HepG2 (cell line): Measurements from ENCODE around the gene IKZF4. TPM values are rescaled to one million over a fixed set of nuclear protein-coding genes. Genes with fewer than 3 reads are reported as not detected.

ENCODE experiments used
- ATAC-seq: fragments of 200-7000 bp; cut with Tn5 transposase; 3 replicates; pipeline ENCODE4 v1.9.1; 2020; ENCODE audit warnings: mild to moderate bottlenecking, moderate library complexity
- BruUV-seq: library from RNA; stranded (reverse); fragments of 400-500 nt; replicated peaks from 2 replicates; lab custom pipeline; 2021; lab: Mats Ljungman, UMichigan
- CTCF ChIA-PET: fragments of 300-600 bp; formaldehyde crosslinking; extraction: SDS; loops from one replicate; lab custom pipeline; 2021; ENCODE audit warnings: low total read pairs, inconsistent platforms, low intra/inter-chr PET ratio; lab: Yijun Ruan, JAX
- POLR2A ChIA-PET: fragments of 350-600 bp; sonication (Branson Sonifier 250); formaldehyde crosslinking; loops from one replicate; lab custom pipeline; 2020; ENCODE audit warnings: antibody characterized with exemption, inconsistent platforms; lab: Yijun Ruan, JAX
- DNase-seq: peaks from one replicate; pipeline ENCODE4 v3.0.0-alpha.2; 2015; ENCODE audit warnings: low spot score
- FAIRE-seq: peaks from 3 replicates; lab custom pipeline; 2011; peaks lifted over from hg19 to GRCh38; lab: Jason Lieb, UNC
- H2AFZ ChIP-seq: one replicate; pipeline ENCODE4 v1.6.1; 2011; ENCODE audit warnings: low read length, inconsistent platforms
- H3K27ac ChIP-seq: fragments of 300-600 bp; 3 replicates; pipeline ENCODE4 v1.8.0; 2011; ENCODE audit warnings: mixed run types, mild to moderate bottlenecking, mixed read lengths, low read length, inconsistent platforms; ENCODE audit not compliant: insufficient read depth; ENCODE audit errors: extremely low read length
- H3K27me3 ChIP-seq, 2 experiments: fragments of 200-600 bp in 1 of 2; 2 replicates in 1 of 2; 3 replicates in 1 of 2; pipeline versions ENCODE4 v1.6.0 to v1.8.0; 2011; ENCODE audit warnings: low read length in 2 of 2, mild to moderate bottlenecking in 2 of 2, moderate library complexity in 2 of 2, inconsistent platforms in 1 of 2; ENCODE audit not compliant: insufficient read depth in 2 of 2, control insufficient read depth in 1 of 2
- H3K36me3 ChIP-seq, 2 experiments: fragments of 200-600 bp in 1 of 2; replicated peaks in 1 of 2; 2 replicates in 1 of 2; 3 replicates in 1 of 2; pipeline versions ENCODE4 v1.5.1 to v1.8.0; 2011; ENCODE audit warnings: low read length in 2 of 2, inconsistent platforms in 1 of 2; ENCODE audit not compliant: insufficient read depth in 2 of 2, control insufficient read depth in 1 of 2
- H3K4me1 ChIP-seq: 2 replicates; pipeline ENCODE4 v1.5.1; 2012; ENCODE audit warnings: low read length, inconsistent platforms; ENCODE audit not compliant: insufficient read depth
- H3K4me2 ChIP-seq: 2 replicates; pipeline ENCODE4 v1.6.0; 2011; ENCODE audit warnings: low read depth, low read length, inconsistent platforms
- H3K4me3 ChIP-seq, 3 experiments: fragments of 200-600 bp in 1 of 3; sonication (generic), shearing (Covaris generic) in 1 of 3; replicated peaks in 1 of 3; 2 replicates each; pipeline ENCODE4 v1.5.1; 2011 to 2016; ENCODE audit warnings: low read length in 3 of 3, inconsistent platforms in 2 of 3, low read depth in 2 of 3, mild to moderate bottlenecking in 2 of 3, control low read depth in 1 of 3, mixed read lengths in 1 of 3; ENCODE audit not compliant: insufficient read depth in 1 of 3
- H3K79me2 ChIP-seq: one replicate; pipeline ENCODE4 v1.6.1; 2011; ENCODE audit warnings: low read length, inconsistent platforms; ENCODE audit not compliant: insufficient read depth
- H3K9ac ChIP-seq: 2 replicates; pipeline ENCODE4 v1.6.0; 2011; ENCODE audit warnings: mild to moderate bottlenecking, low read depth, low read length, inconsistent platforms; ENCODE audit not compliant: insufficient read depth
- H3K9me3 ChIP-seq: 2 replicates; pipeline ENCODE4 v1.5.1; 2012; ENCODE audit warnings: mild to moderate bottlenecking, low read length
- H4K20me1 ChIP-seq: 2 replicates; pipeline ENCODE4 v1.6.0; 2011; ENCODE audit warnings: inconsistent platforms, mild to moderate bottlenecking, low read length, moderate library complexity; ENCODE audit not compliant: insufficient read depth
- CBX5 ChIP-seq: sonication (generic); formaldehyde crosslinking; IDR thresholded peaks from 2 replicates; pipeline ENCODE4 v1.4.0; 2020; ENCODE audit warnings: missing genetic modification reagents, borderline replicate concordance
- HHEX ChIP-seq: IDR thresholded peaks from 2 replicates; pipeline ENCODE4 v1.6.1; 2016; ENCODE audit warnings: control low read depth
- HNRNPH1 ChIP-seq: fragments of 200-400 bp; formaldehyde crosslinking; optimal IDR thresholded peaks from 2 replicates; pipeline ENCODE3; 2017; ENCODE audit warnings: mild to moderate bottlenecking, low read depth, low read length
- HNRNPLL ChIP-seq: fragments of 200-400 bp; formaldehyde crosslinking; IDR thresholded peaks from 2 replicates; pipeline ENCODE4 v1.6.1; 2017; ENCODE audit warnings: mild to moderate bottlenecking, low read depth, low read length; ENCODE audit not compliant: poor library complexity, severe bottlenecking
- RARA ChIP-seq: IDR thresholded peaks from 2 replicates; pipeline ENCODE4 v1.6.1; 2016; ENCODE audit warnings: missing genetic modification reagents, missing compliant biosample characterization
- SIX4 ChIP-seq: sonication (generic); formaldehyde crosslinking; IDR thresholded peaks from 2 replicates; pipeline ENCODE4 v1.4.0; 2020; ENCODE audit warnings: missing genetic modification reagents
- TBP ChIP-seq: sonication (generic); formaldehyde crosslinking; IDR thresholded peaks from 2 replicates; pipeline ENCODE4 v1.5.0; 2020; ENCODE audit warnings: missing genetic modification reagents
- ZKSCAN5 ChIP-seq: sonication (generic); formaldehyde crosslinking; IDR thresholded peaks from 2 replicates; pipeline ENCODE4 v1.5.1; 2020; ENCODE audit warnings: mild to moderate bottlenecking, missing genetic modification reagents
- ZNF274 ChIP-seq: sonication (generic); formaldehyde crosslinking; IDR thresholded peaks from 2 replicates; pipeline ENCODE4 v1.5.1; 2020; ENCODE audit warnings: mild to moderate bottlenecking, missing genetic modification reagents
- ZNF550 ChIP-seq: sonication (generic); formaldehyde crosslinking; IDR thresholded peaks from 2 replicates; pipeline ENCODE4 v1.4.0; 2020; ENCODE audit warnings: mild to moderate bottlenecking, missing genetic modification reagents, borderline replicate concordance
- ZNF564 ChIP-seq: sonication (generic); formaldehyde crosslinking; IDR thresholded peaks from 2 replicates; pipeline ENCODE4 v1.8.1; 2023; ENCODE audit warnings: mild to moderate bottlenecking, missing genetic modification reagents
- ZNF619 ChIP-seq: sonication (generic); formaldehyde crosslinking; IDR thresholded peaks from 2 replicates; pipeline ENCODE4 v1.4.0; 2020; ENCODE audit warnings: mild to moderate bottlenecking, missing genetic modification reagents
- ZNF672 ChIP-seq: sonication (generic); formaldehyde crosslinking; IDR thresholded peaks from 2 replicates; pipeline ENCODE4 v1.8.1; 2022; ENCODE audit warnings: missing genetic modification reagents
- ZNF766 ChIP-seq: sonication (generic); formaldehyde crosslinking; IDR thresholded peaks from 2 replicates; pipeline ENCODE4 v1.5.0; 2020; ENCODE audit warnings: missing genetic modification reagents, borderline replicate concordance
- WGBS: methylation state at CpG from one replicate; pipeline ENCODE4 v1.1.6; 2017; ENCODE audit warnings: low lambda C conversion rate; 5-methylcytosine and 5-hydroxymethylcytosine counted together
- in situ Hi-C: cut with HindIII; loops from 2 replicates; pipeline ENCODE4 v1.10.0; 2017; ENCODE audit warnings: low pct_unique_long_range_greater_than_20kb; ENCODE audit not compliant: extremely low pct_ligation_motif_present
- intact Hi-C: fragments of 100-400 bp; cut with micrococcal nuclease; formaldehyde crosslinking; loops from one replicate; pipeline ENCODE4 v1.10.0; 2022; ENCODE audit not compliant: unreplicated experiment
- polyA plus RNA-seq, 8 experiments: library from polyadenylated mRNA; depleted of rRNA in 3 of 8; stranded (reverse) in 7 of 8; unstranded in 1 of 8; fragments of >200 nt; fragmentation: Illumina TruSeq in 4 of 8; extraction: Trizol in 4 of 8; gene quantifications; 2 replicates each; pipeline versions ENCODE4 v1.2.1 to v1.2.3, GENCODE V29; 2011 to 2016; ENCODE audit warnings: low read depth in 4 of 8, missing spikeins in 1 of 8, mixed read lengths in 1 of 8; ENCODE audit not compliant: insufficient read depth in 1 of 8
- total RNA-seq, 5 experiments: library from RNA; depleted of rRNA; stranded (reverse); fragments of >200 nt; fragmentation: Illumina TruSeq; extraction: Trizol; gene quantifications; 2 replicates each; pipeline ENCODE4 v1.2.3, GENCODE V29; 2016; ENCODE audit warnings: low read depth in 1 of 5
- TF ChIP-seq, protein P1 (sequence below): sonication (generic); formaldehyde crosslinking; IDR thresholded peaks from 2 replicates; pipeline ENCODE4 v1.8.1; 2023; ENCODE audit warnings: mild to moderate bottlenecking, missing genetic modification reagents
- TF ChIP-seq, protein P2 (sequence below): sonication (generic); formaldehyde crosslinking; IDR thresholded peaks from 2 replicates; pipeline ENCODE4 v1.5.1; 2020; ENCODE audit warnings: missing genetic modification reagents, mild to moderate bottlenecking, borderline replicate concordance
- TF ChIP-seq, protein P3 (sequence below): sonication (generic); formaldehyde crosslinking; IDR thresholded peaks from 2 replicates; pipeline ENCODE4 v1.5.1; 2020; ENCODE audit warnings: missing genetic modification reagents, mild to moderate bottlenecking, borderline replicate concordance
- TF ChIP-seq, protein P4 (sequence below): sonication (generic); formaldehyde crosslinking; IDR thresholded peaks from 2 replicates; pipeline ENCODE4 v1.4.0; 2020; ENCODE audit warnings: mild to moderate bottlenecking, missing genetic modification reagents
- TF ChIP-seq, protein P5 (sequence below): sonication (generic); formaldehyde crosslinking; IDR thresholded peaks from 2 replicates; pipeline ENCODE4 v1.8.0; 2022; ENCODE audit warnings: mild to moderate bottlenecking, missing genetic modification reagents, moderate library complexity

IKZF4 gene
- total and polyA plus RNA-seq, 2 of the 13 experiments (the other 11 are each of a cell fraction or from before 2014, with no cell fraction given), result 0.58 to 2.2 TPM

DNA sequence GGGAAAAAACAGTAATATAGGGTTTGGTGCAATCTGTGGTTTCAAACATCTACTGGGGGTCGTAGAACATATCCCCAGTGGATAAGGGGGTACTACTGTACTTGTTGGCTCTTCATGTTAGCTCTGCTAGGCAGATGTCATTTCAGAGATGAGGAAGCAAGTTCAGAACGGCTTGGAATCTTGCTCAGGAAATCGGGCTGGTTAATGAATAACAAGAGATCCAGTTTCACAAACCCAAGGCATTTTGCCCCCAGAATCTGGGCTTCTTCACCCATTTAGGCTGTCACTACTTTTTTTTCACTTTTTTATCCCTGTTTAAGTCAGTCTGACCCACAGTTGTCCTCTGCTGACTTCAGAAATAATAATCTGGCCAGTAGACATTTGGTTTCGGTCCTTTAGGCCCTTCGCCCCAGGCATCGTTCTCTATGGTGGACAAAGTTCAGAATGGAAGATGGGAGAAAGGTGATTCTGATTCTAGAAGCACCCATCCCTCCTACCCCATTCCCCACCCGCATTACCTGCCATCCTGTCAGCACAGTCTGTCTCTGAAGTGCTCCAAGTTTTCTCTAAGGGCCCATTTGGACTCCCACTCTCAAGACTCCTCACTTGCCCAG is 19.2 kb upstream of the IKZF4 start:
- no peaks in the 10 kb centered on the region for H3K9me3 ChIP-seq
- peak; percentile 62 for DNase-seq
- 33% methylated on average over 7 of the region's 7 CpGs for WGBS
- BruUV-seq, result no TSS peak
- ChIA-PET CTCF (no interaction called here), POLR2A (interaction anchor here (0.8 to 1.5 kb wide), 4 partner anchors 8 to 80 kb away, joined by 3 to 7 read pairs (median 4); no protein-coding TSS in a partner anchor)
- H3K4me3 ChIP-seq, result peak overlapping the region in 1 of 3 experiments; percentile 30; a peak in 1 of 6 replicates
- intact Hi-C loops, result no loop called here
- FAIRE-seq, result peak; percentile 98
- H3K4me1 ChIP-seq, result peaks cover 62% of the 10 kb centered on the region
- H3K27ac ChIP-seq, result peak overlapping the region; percentile 53
- H3K79me2 ChIP-seq, result peaks cover 20% of the 10 kb centered on the region
- no peak overlapping the region; the same call in 1 of the 2 replicates for H3K9ac ChIP-seq
- peaks cover 11 to 21% of the 10 kb centered on the region in 2 experiments; a peak in 4 of 5 replicates for H3K36me3 ChIP-seq
- no peaks in the 10 kb centered on the region for H4K20me1 ChIP-seq
- H2AFZ ChIP-seq, result no peak overlapping the region
- in situ Hi-C loops, result no loop called here
- H3K4me2 ChIP-seq, result peak overlapping the region; percentile 65
- no peak for ATAC-seq
- peaks cover 0 to 3% of the 10 kb centered on the region in 2 experiments; a peak in 1 of 5 replicates for H3K27me3 ChIP-seq
- no peak for TF ChIP-seq HNRNPH1
- no peak for TF ChIP-seq ZNF274 (CRISPR knock-in tag)
- TF ChIP-seq ZNF619, result no peak
- TF ChIP-seq TBP (CRISPR knock-in tag), result no peak
- TF ChIP-seq ZNF672 (CRISPR knock-in tag), result no peak
- no peak for TF ChIP-seq ZNF550
- TF ChIP-seq, protein P1, sequence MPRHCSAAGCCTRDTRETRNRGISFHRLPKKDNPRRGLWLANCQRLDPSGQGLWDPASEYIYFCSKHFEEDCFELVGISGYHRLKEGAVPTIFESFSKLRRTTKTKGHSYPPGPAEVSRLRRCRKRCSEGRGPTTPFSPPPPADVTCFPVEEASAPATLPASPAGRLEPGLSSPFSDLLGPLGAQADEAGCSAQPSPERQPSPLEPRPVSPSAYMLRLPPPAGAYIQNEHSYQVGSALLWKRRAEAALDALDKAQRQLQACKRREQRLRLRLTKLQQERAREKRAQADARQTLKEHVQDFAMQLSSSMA (CRISPR knock-in tag), result no peak
- TF ChIP-seq, protein P2, sequence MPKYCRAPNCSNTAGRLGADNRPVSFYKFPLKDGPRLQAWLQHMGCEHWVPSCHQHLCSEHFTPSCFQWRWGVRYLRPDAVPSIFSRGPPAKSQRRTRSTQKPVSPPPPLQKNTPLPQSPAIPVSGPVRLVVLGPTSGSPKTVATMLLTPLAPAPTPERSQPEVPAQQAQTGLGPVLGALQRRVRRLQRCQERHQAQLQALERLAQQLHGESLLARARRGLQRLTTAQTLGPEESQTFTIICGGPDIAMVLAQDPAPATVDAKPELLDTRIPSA (CRISPR knock-in tag), result no peak
- TF ChIP-seq RARA (CRISPR knock-in tag), result 0 out of 2 replicates have a peak, but pooled peaks have one; percentile 20
- TF ChIP-seq HHEX (CRISPR knock-in tag), result no peak
- TF ChIP-seq HNRNPLL, result no peak
- TF ChIP-seq, protein P3, sequence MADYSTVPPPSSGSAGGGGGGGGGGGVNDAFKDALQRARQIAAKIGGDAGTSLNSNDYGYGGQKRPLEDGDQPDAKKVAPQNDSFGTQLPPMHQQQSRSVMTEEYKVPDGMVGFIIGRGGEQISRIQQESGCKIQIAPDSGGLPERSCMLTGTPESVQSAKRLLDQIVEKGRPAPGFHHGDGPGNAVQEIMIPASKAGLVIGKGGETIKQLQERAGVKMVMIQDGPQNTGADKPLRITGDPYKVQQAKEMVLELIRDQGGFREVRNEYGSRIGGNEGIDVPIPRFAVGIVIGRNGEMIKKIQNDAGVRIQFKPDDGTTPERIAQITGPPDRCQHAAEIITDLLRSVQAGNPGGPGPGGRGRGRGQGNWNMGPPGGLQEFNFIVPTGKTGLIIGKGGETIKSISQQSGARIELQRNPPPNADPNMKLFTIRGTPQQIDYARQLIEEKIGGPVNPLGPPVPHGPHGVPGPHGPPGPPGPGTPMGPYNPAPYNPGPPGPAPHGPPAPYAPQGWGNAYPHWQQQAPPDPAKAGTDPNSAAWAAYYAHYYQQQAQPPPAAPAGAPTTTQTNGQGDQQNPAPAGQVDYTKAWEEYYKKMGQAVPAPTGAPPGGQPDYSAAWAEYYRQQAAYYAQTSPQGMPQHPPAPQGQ (CRISPR knock-in tag), result no peak
- TF ChIP-seq ZNF766 (CRISPR knock-in tag), result no peak
- TF ChIP-seq SIX4 (CRISPR knock-in tag), result peak; percentile 37
- TF ChIP-seq, protein P4, sequence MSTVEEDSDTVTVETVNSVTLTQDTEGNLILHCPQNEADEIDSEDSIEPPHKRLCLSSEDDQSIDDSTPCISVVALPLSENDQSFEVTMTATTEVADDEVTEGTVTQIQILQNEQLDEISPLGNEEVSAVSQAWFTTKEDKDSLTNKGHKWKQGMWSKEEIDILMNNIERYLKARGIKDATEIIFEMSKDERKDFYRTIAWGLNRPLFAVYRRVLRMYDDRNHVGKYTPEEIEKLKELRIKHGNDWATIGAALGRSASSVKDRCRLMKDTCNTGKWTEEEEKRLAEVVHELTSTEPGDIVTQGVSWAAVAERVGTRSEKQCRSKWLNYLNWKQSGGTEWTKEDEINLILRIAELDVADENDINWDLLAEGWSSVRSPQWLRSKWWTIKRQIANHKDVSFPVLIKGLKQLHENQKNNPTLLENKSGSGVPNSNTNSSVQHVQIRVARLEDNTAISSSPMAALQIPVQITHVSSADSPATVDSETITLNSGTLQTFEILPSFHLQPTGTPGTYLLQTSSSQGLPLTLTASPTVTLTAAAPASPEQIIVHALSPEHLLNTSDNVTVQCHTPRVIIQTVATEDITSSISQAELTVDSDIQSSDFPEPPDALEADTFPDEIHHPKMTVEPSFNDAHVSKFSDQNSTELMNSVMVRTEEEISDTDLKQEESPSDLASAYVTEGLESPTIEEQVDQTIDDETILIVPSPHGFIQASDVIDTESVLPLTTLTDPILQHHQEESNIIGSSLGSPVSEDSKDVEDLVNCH (CRISPR knock-in tag), result no peak
- no peak for TF ChIP-seq CBX5 (CRISPR knock-in tag)
- TF ChIP-seq, protein P5, sequence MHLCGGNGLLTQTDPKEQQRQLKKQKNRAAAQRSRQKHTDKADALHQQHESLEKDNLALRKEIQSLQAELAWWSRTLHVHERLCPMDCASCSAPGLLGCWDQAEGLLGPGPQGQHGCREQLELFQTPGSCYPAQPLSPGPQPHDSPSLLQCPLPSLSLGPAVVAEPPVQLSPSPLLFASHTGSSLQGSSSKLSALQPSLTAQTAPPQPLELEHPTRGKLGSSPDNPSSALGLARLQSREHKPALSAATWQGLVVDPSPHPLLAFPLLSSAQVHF (CRISPR knock-in tag), result no peak
- no peak for TF ChIP-seq ZNF564 (CRISPR knock-in tag)
- TF ChIP-seq ZKSCAN5 (CRISPR knock-in tag), result no peak
